Measurements from ENCODE around the gene SDHAF2.

GRCh38 chr11:61445516-61445915, 15.6 kb downstream of the SDHAF2 start:
- TF ChIP-seq POLR2AphosphoS5 (IDR thresholded peaks at IDR 0.05; ENCODE audit: low read depth, low read length): no peak
- TF ChIP-seq POLR2A (IDR thresholded peaks at IDR 0.05; ENCODE audit: low read depth, low read length): no peak
- no peak for TF ChIP-seq TAF1 (IDR thresholded peaks at IDR 0.05; ENCODE audit: low read depth, low read length)
- TF ChIP-seq SPI1 (IDR thresholded peaks at IDR 0.05; ENCODE audit: low read depth, low read length): no peak

Data from GM12891 (cell line).